Loucy (cell line): Measurements from ENCODE around the gene MUC5B.

Source experiments
- H2AFZ ChIP-seq: fragments of 200-600 bp; sonication (generic); 2 replicates; pipeline ENCODE4 v1.6.0; 2016; ENCODE audit warnings: antibody characterized with exemption, mild to moderate bottlenecking, low read length, moderate library complexity
- H3F3A ChIP-seq: fragments of 200-600 bp; 2 replicates; pipeline ENCODE4 v1.6.0; 2016; ENCODE audit warnings: antibody characterized with exemption, low read depth, mild to moderate bottlenecking
- H3K27me3 ChIP-seq: fragments of 200-600 bp; sonication (generic); 2 replicates; pipeline ENCODE4 v1.6.1; 2014; ENCODE audit warnings: low read length, mild to moderate bottlenecking; ENCODE audit not compliant: insufficient read depth, poor library complexity, severe bottlenecking
- H3K36me3 ChIP-seq: fragments of 200-600 bp; sonication (generic); 2 replicates; pipeline ENCODE4 v1.6.1; 2016; ENCODE audit warnings: low read length; ENCODE audit not compliant: insufficient read depth
- H3K4me1 ChIP-seq: fragments of 200-600 bp; sonication (generic); 2 replicates; pipeline ENCODE4 v1.5.1; 2014; ENCODE audit warnings: low read length, mild to moderate bottlenecking; ENCODE audit not compliant: insufficient read depth, poor library complexity, severe bottlenecking
- H3K4me2 ChIP-seq: fragments of 200-600 bp; sonication (generic); 2 replicates; pipeline ENCODE4 v1.6.0; 2014; ENCODE audit warnings: antibody characterized with exemption, low read length, low read depth, mild to moderate bottlenecking; ENCODE audit not compliant: poor library complexity, severe bottlenecking
- H3K4me3 ChIP-seq: fragments of 200-600 bp; sonication (generic); 2 replicates; pipeline ENCODE4 v1.5.1; 2014; ENCODE audit warnings: low read length, mild to moderate bottlenecking, mixed read lengths; ENCODE audit not compliant: poor library complexity, severe bottlenecking
- H3K79me2 ChIP-seq: fragments of 200-600 bp; sonication (generic); 2 replicates; pipeline ENCODE4 v1.6.1; 2014; ENCODE audit warnings: low read length; ENCODE audit not compliant: insufficient read depth
- H3K9ac ChIP-seq: fragments of 200-600 bp; sonication (generic); 2 replicates; pipeline ENCODE4 v1.6.0; 2014; ENCODE audit warnings: mild to moderate bottlenecking, low read depth, low read length, moderate library complexity; ENCODE audit not compliant: poor library complexity, severe bottlenecking
- H3K9me2 ChIP-seq: fragments of 200-600 bp; sonication (generic); replicated peaks from 2 replicates; pipeline ENCODE4 v1.6.1; 2016; ENCODE audit warnings: low read depth, low read length, mixed read lengths
- H3K9me3 ChIP-seq: fragments of 200-600 bp; sonication (generic); 2 replicates; pipeline ENCODE4 v1.6.1; 2014; ENCODE audit warnings: mild to moderate bottlenecking, antibody characterized with exemption, low read length, low read depth; ENCODE audit not compliant: insufficient read depth
- H4K20me1 ChIP-seq: fragments of 200-600 bp; sonication (generic); 2 replicates; pipeline ENCODE4 v1.6.0; 2014; ENCODE audit warnings: antibody characterized with exemption, low read length, mild to moderate bottlenecking; ENCODE audit not compliant: insufficient read depth, poor library complexity, severe bottlenecking
- EZH2phosphoT487 ChIP-seq: fragments of 200-600 bp; IDR thresholded peaks from 2 replicates; pipeline ENCODE4 v1.6.1; 2018; ENCODE audit warnings: antibody characterized with exemption, mild to moderate bottlenecking, moderate library complexity, borderline replicate concordance
- TF ChIP-seq, protein P1 (sequence below): fragments of 200-600 bp; sonication (generic); conservative IDR thresholded peaks from 2 replicates; pipeline ENCODE4 v1.5.1; 2014; ENCODE audit warnings: mild to moderate bottlenecking, antibody characterized with exemption, low read length

The MUC5B gene

DNA sequence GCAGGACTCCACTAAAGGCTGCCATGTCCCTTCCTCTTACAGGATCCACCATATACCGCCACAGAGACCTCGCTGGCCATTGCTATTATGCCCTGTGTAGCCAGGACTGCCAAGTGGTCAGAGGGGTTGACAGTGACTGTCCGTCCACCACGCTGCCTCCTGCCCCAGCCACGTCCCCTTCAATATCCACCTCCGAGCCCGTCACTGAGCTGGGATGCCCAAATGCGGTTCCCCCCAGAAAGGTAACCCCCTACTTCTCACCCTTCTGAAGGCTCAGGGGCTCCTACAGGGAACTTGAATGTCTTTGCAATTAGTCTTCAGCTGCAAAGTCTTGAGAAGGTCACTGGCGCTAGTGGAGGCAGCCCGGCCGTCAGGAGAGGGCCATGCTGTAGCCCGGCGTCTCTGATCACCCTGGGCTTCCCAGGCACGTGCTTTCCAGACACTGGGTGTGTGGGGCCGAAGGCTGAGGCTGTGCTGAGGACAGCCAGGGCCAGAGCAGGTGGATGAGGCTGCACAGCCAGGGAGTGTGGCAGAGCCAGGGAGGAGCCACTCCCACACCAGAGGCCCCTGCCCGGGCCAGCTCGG is 30.0 kb upstream of the MUC5B start:
- H3K79me2 ChIP-seq: no peaks in the 10 kb centered on the region
- no peaks in the 10 kb centered on the region for H3K27me3 ChIP-seq
- no peak overlapping the region for H3K4me3 ChIP-seq
- H2AFZ ChIP-seq: no peak overlapping the region
- no peak overlapping the region for H3K4me2 ChIP-seq
- H3F3A ChIP-seq: no peaks in the 10 kb centered on the region
- H3K9me2 ChIP-seq: no peaks in the 10 kb centered on the region
- TF ChIP-seq EZH2phosphoT487: no peak
- TF ChIP-seq, protein P1, sequence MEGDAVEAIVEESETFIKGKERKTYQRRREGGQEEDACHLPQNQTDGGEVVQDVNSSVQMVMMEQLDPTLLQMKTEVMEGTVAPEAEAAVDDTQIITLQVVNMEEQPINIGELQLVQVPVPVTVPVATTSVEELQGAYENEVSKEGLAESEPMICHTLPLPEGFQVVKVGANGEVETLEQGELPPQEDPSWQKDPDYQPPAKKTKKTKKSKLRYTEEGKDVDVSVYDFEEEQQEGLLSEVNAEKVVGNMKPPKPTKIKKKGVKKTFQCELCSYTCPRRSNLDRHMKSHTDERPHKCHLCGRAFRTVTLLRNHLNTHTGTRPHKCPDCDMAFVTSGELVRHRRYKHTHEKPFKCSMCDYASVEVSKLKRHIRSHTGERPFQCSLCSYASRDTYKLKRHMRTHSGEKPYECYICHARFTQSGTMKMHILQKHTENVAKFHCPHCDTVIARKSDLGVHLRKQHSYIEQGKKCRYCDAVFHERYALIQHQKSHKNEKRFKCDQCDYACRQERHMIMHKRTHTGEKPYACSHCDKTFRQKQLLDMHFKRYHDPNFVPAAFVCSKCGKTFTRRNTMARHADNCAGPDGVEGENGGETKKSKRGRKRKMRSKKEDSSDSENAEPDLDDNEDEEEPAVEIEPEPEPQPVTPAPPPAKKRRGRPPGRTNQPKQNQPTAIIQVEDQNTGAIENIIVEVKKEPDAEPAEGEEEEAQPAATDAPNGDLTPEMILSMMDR: no peak
- no peaks in the 10 kb centered on the region; the same call in 1 of the 2 replicates for H3K9me3 ChIP-seq
- H3K4me1 ChIP-seq: no peaks in the 10 kb centered on the region
- H3K9ac ChIP-seq: no peak overlapping the region
- H3K36me3 ChIP-seq: no peaks in the 10 kb centered on the region
- no peaks in the 10 kb centered on the region for H4K20me1 ChIP-seq

- Histone ChIP-seq H3K9ac (no peak overlapping the region), H3K36me3 (no peaks in the 10 kb centered on the region), H3K9me2 (no peaks in the 10 kb centered on the region), H3K4me2 (no peak overlapping the region), H4K20me1 (no peaks in the 10 kb centered on the region), H3K9me3 (no peaks in the 10 kb centered on the region; the same call in 1 of the 2 replicates), H3K79me2 (no peaks in the 10 kb centered on the region), H3F3A (no peaks in the 10 kb centered on the region), H3K4me1 (no peaks in the 10 kb centered on the region), H3K27me3 (no peaks in the 10 kb centered on the region), H2AFZ (no peak overlapping the region), H3K4me3 (no peak overlapping the region)
- TF ChIP-seq EZH2phosphoT487: no peak
Measured at GRCh38 chr11:1193326-1194230, 29.3 kb upstream of the MUC5B start.

GRCh38 chr11:1194231-1194976 is 28.5 kb upstream of the MUC5B start:
- Histone ChIP-seq H3K9me3 (no peaks in the 10 kb centered on the region; the same call in 1 of the 2 replicates), H3K4me2 (no peak overlapping the region), H3K9me2 (no peaks in the 10 kb centered on the region), H4K20me1 (no peaks in the 10 kb centered on the region), H3K4me3 (no peak overlapping the region), H3F3A (no peaks in the 10 kb centered on the region), H3K27me3 (no peaks in the 10 kb centered on the region), H3K4me1 (no peaks in the 10 kb centered on the region), H2AFZ (no peak overlapping the region), H3K9ac (no peak overlapping the region), H3K36me3 (no peaks in the 10 kb centered on the region), H3K79me2 (no peaks in the 10 kb centered on the region)
- no peak for TF ChIP-seq EZH2phosphoT487
- TF ChIP-seq, protein P1: no peak
